Activated CD8-positive, alpha-beta memory T cell treated with anti-CD3 and anti-CD28 coated beads, Interleukin-2, amount 50 U/mL, for 4 hours (primary cell): ENCODE data around the gene ZFAND2B.

Source experiments
- DNase-seq: peaks from one replicate; pipeline ENCODE4 v3.0.0-alpha.2; 2020

The ZFAND2B gene, protein sequence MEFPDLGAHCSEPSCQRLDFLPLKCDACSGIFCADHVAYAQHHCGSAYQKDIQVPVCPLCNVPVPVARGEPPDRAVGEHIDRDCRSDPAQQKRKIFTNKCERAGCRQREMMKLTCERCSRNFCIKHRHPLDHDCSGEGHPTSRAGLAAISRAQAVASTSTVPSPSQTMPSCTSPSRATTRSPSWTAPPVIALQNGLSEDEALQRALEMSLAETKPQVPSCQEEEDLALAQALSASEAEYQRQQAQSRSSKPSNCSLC

DNA sequence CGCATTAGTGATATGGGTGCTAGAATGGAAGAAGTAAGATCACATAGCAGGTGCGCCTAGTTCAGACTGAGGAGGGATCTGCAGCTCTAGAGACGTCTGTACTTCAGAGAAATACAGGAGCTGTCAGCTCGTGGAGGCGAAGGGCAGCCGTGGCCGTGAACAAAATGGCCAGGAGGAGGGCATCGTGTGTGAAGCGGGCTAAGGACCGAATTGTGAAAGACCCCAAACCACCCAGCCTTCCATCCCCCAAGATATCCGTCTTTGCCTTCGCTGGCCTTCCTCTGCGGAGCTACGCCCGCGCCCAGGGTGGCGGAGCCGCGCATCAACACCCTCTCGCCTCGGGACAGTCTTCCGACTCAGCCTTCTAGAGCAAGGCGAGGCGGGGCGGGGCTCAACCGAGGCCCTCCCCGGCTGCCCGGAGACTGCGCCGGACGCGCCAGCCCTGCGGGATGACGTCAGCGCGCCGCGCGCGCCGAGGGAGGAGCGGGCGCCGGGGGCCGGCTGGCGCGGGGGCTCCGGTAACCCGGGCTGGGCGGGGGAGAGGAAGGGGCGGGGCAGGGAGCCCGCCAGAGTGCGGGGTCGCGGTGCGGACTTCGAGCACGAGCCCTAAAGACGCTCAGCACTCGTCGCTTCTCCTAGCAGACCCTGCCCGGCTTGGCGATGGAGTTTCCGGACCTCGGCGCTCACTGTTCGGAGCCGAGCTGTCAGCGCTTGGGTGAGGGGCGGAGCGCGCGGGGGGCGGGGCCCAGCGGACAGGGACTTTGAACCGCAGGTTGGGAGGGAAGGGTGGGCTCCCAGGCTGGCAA is at the start of gene ZFAND2B:
Gene ZFAND2B (plus strand): TSS at position 455 of the 806 bp plus-strand sequence. CDS start 206 bp downstream, at position 661.
- peak; percentile 96 for DNase-seq

DNA sequence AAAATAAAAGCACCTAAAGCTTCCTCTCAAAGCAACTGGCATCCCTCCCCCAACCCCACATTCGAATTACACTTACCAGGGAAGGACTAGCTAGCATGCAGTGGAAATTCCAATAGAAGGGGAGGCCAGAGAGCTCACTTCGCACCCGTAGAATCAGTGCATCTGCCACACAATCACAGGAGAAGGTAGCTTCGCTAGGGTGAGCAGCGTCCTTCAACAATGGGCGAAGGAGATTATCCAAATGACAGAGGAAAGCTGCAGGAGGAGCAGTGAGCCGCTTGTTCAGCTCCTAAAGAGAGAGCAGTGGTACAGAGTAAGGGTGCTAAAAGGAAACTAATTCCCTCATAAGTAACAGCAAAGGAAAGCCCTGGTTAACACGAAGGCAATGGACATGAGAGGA is 49.2 kb upstream of the ZFAND2B start:
- DNase-seq, result no peak

DNA sequence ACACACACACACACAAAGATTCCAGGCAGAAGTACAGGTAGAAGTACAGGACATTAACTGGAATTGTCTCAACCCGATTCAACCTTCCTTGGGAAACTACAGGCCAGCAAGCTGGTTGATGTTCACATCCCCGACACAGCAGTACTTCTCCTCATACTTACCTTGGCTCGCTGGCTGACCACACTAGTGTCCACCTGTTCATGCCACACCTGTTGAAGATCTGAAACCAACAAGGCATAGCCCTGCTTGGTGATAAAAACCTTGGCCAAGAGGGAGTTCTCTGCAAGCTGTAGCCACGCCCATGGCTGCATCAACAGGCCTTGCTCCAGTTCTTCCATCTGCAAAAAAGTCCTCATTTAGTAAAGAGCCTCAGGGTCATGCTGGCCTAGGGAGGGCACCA is 48.6 kb upstream of the ZFAND2B start:
- no peak for DNase-seq

DNA sequence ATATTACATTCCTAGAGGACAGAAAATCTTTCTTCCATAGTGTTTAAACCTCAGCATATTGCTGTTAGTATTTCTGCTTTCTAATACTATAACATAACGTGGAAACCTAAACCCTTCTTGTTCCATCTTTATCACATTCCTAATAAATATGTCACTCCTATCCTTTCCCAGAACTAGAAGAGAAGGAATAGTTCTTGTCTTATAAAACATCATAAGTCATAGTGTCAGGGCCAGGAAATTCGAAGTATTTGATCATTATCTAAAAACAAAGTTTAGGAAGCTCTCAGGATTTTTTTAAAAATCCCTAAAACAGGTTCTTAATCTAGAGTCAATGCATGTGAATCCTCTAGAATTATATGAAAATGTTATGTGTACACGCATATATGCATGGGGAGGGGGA is 48.0 kb upstream of the ZFAND2B start:
- no peak for DNase-seq

DNA sequence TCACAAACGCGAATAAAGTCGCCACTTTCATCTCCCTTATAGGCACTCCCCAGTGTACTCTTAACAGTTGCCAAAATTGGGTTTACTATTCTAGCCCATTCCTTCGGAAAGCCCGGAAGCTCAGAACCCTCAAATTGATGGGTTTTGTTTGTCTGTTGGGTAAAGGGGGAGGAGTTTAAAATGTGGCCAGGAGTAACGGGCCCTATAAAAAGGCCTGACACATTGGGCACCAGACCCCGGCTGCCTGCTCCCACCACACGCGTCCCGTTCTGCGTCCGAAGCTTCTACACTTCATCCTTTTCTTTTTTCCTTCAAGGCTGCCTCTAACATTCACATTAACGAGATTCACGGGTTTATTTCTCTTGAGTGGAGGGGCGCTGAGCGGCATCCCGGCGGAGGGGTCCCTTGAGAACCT is 46.8 kb upstream of the ZFAND2B start:
- no peak for DNase-seq

DNA sequence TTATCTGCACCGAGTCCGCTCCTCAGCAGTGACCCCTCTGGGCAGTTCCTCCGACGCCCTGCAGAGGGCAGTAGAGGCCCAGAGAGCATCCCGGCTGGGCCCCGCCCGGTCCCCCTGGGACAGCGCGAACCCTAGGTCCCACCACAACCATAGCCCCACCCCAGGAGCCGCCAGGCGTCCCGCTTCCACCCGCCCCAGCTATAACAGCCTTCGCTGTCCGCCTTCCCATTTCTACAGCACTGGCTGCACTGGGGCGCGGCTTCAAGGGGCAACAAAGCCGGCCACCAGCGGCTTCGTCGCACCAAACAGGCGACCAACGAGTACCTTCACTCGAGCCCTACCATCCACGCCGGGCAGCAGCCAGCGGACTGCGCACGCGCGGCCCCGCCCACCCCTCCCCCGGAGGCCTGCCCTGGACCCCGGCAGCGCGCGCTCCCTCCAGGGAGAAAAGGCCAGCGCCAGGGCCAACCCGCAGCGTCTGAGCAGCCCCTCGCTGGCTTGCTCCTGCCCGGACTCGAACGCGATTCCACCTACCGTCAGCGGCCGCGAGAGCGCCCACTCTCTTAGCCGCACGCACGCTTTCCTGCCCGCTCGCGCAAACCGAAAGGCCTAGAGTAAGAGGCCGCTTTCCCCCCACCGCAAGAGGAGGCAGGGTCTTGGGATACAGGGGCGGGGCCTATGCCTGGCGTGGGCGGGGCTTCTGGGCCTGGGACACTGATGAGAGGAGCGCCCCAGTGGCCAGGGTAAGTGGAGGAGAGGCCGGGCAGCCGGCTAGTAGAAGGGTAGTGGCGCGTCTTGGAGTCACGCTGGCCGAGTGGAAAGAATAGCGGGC is 46.2 kb upstream of the ZFAND2B start, which contains the start of gene NHEJ1:
Gene NHEJ1 (minus strand): TSS at position 630 of the 832 bp plus-strand sequence. CDS start 2,453 bp downstream, outside the sequence.
- DNase-seq, result peak; percentile 94

DNA sequence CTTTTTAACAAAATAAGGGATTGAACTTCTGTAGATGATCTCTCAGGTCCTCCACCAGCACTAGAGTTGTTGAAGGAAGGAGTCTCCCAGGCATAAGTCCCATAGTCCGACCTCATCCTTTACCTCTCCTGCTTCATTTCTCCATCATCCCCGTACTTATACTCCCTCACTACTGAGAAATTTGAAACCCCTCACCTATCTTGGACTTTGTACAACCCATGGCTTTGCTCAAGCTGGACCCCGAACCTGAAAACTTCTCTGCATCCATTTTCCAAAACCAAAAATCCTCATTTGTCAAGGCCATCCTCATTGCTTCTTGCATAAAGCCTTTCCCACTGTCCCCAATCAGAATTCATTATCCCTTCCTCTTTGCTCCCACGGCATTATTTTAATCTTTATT is 45.5 kb upstream of the ZFAND2B start:
- DNase-seq, result no peak

DNA sequence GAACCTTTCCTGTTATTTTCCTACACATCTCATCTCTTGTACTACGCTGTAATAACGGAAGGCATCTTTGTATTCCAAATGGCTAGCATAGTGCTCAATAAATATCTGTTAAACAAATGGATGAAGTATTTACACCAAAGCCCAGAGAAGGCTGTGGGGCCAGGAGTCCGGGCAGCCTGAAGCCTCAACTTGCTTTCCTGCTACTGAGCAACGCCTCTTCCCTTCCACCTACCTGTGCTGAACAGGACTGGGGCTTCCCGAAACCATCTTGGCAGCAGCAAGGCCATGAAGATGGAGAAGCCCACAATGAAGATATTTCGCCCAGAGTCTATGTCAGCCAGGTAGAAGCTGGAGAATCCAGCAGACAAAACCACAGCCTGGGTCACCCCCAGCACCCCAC is 43.4 kb upstream of the ZFAND2B start:
- no peak for DNase-seq

DNA sequence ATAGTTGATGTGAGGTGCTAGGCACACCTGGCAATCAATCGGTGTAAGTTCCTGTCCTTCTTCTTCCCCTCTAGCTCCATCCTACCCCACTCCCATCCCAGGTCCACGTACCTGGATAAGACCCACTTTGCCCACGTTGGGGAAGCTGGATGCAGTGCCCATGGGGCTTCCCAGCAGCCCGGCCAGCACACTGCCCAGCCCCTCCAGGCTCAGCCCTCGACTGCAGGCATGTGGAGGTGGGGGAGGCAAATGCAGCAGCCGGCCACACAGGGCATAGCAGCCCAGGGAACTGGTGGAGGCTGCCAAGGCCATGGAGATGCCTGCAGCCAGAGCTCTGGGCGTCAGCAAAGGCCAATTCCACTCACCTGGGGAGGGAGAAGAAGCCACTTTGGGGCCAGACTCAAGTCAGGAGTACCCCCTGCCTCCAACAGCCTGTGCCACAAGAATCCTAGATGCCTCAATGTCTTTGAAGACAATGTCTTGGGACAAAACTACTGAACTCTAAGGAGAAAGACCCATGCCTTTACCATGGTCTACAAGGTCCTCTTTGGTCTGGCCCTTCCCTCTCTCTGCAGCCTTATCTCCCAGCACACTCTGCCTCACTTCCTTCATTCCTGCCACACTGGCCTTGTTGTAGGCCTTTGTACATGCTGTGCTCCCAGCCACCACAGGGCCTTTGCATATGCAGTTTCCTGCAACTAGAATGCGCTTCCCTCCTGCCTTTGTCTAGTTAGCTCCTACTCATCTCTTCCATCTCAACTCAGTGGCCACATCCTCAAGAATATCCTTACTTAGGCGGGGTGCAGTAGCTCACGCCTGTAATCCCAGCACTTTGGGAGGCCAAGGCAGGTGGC is 41.3 kb upstream of the ZFAND2B start:
- DNase-seq, result no peak

DNA sequence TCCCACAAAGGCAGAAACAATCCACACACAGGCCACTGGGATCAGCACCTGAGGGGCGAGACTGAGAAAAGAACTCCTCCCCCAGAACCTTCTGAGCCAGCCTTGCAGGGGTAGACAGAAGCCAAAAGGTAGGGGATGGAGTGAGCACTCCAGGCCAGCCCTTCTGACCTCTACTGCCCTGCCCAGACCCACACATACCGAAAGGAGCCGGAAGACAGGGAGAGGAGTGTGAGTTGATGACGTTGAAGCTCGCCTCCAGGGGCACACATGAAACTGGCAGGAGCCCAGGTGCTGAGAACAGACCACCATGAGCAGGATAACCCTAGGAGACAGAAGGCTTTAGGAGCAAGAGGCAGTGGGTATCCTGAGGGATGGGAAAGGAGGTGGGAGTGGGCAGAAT is 38.6 kb upstream of the ZFAND2B start:
- DNase-seq, result no peak

DNA sequence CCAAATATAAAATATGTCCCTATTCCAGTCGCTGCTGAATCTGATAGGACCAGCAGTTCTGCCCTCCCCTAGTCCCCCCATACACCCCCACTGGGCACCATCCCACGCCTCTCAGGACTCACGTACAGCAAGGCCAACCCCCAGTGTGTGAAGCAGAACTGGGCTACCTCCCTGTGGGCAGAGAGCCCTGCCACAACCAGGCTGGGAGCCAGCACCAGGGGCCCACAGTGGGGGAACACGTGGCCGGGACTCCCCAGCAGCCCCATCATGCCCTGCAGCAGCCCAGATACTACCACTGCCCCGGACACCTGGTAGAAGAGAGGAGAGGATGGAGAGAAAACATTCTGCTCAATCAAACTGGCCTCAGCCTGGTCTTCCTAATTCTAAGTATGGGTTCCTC is 38.1 kb upstream of the ZFAND2B start:
- DNase-seq, result no peak

DNA sequence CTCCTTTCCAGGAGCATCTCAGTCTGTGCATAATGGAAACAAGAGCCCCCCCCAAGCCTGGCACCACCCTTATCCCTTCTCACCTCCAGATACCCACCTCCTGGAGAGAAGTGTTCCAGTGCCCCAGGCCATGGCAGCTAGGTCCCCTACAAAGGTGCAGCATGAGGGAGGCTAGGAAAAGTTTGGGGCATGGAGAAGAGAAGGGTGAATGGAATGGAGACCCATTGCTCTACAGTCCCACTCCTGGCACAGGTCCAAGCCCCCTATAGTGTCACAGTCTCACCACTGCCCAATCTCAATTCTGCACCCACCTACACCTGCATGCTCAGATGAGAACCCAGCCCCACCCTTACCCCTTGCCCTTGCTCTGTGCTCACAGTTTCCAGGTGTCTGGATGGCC is 37.6 kb upstream of the ZFAND2B start:
- DNase-seq, result no peak

DNA sequence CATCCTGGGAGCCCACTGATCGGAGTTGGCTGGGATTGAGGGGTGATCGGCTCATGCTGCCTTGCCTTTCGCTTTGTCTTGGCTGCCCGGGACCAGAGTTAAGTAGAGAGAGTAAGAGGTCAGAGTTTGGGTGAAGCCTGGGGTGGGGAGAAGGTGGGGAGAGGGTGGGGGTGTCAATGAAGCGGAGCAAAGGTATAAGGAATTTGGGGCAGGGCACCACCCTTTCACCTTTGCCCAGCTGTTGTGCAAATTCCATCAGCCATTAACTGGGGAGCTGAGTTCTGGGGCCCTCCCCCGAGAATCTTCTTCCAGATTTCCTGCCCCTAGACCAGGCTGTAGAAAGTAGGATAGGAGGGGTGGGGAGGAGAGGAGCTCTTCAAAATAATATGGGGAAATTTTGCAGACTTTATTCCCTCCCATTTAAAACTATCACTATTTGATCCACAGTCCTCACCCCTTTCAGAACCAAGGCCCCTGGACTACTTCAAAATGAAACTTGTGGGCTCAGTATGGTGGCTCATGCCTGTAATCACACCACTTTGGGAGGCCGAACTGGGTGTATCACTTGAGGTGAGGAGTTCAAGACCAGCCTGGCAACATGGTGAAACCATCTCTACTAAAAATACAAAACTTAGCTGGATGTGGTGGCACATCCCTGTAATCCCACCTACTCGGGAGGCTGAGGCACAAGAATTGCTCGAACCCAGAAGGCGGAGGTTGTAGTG is 36.5 kb upstream of the ZFAND2B start, which contains the start of gene SLC23A3:
Gene SLC23A3 (minus strand): TSS at position 100 of the 725 bp plus-strand sequence. CDS start 45 bp downstream, at position 55.
- DNase-seq, result no peak

DNA sequence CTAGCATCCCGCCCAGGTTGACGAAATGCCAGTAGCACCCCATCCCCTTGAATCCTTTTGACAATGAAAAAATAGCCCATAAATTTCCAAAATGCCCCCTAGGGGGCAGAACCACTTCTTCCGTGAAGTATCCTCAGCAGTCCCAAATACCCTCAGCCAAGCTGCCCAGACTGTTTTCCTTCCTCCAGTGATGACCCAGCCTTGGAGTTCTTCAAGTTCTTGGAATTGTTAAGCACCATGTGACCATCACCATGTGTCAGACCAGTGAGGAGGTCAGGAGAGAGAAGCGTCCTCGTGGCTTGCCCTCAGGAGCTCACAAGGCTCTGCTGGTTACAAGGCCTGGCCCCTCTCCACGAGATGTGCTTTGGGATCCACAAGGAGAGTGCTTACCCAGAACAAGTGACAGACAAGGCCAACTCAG is 35.3 kb upstream of the ZFAND2B start:
- no peak for DNase-seq

DNA sequence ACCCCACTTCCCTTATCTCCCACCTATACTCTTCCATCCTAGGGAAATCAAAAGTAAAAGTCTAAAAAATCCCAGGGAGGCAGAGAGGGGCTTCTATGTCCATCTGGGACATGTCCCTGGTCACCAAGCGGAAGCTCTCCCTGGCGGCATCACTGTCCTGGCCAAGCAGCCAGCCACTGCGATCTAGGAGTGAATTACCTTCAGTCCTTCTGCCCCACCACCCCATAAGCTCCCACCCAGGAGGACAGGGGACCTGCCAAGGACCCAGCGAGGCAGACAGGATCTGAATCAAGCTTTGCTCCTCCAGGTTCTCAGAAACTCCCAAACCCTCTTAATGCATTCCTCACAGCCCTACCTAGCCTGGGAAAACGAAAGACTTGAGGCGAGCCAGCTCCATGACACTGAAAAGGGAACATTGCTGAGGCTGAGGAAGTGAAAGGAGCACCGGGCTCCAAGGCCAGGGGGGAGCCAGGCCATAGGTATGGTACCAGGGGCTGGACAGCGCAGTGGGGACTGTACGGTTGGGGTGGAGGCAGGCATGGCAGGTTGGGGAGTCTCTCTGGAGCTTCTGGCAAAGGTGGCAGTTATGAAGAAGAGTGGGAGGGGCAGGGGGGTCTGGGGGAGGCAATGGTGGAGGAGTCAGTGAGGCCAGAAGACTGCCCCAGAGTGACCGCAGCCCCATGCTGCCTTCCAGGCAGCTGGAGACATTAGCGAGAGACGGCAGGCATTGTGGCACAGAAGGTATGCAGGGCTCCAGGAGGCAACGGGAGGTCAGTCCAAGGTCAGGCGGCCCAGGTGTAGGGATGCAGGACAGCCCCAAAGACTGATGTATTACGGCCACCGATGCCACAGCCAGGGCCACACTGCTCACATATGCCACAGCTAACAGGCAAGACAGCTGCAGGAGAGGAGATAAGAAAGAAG is 34.1 kb upstream of the ZFAND2B start:
- DNase-seq, result no peak

DNA sequence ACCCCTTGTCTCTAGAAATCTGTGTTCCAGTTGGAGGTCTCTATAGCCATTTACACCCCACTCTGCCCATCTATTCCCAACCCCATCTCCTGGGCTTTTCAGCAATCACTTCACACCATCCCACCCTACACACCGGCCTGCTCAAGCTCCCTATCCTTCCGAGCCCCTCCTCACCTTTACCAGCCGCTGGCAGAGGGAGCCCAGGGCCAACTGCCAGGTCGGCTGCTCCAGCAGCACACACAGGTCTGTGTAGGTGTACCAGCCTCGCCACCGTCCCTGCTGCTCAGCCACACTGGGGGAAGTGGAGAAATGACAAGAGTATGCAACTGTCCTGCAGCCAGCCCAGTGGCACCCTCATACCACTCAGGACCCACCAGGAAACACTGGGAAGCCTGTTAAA is 33.4 kb upstream of the ZFAND2B start:
- DNase-seq, result no peak

DNA sequence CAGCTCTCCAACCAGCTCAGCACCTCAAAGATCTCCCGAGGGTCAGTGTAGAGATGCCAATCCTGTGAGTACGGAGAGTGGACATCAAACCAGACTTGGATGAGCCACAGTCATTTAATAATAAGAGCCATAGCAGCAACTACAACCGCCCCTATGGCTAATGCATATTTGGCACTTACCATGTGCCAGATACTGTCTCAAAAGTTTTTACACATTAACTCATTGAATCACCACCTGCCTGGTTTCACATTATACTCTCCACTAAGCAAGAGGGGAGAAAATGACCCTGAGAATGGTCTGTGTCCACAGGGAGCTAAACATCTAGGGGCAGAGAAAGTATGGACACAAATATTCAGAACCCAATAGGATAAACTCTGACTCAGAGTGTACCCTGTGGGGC is 32.4 kb upstream of the ZFAND2B start:
- DNase-seq, result no peak

DNA sequence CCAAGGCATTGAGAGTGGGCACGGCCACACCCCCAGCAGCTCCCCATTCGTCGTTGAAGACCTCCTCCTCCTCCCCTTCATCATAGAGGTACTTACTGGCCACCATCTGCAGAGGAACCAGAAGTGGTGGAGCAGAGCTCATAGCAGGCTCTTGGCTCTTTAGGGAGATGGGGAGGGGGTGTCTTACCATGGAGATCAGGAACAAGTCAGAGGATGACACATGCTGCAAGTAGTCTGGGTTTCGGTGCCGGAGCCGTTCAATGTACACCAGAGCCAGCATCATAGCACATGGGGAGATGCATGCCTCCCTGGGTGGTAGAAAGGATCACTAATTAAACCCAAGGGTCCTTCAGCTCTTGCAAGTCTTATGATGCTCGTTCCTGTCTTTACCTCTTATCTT is 31.8 kb upstream of the ZFAND2B start:
- DNase-seq, result no peak

DNA sequence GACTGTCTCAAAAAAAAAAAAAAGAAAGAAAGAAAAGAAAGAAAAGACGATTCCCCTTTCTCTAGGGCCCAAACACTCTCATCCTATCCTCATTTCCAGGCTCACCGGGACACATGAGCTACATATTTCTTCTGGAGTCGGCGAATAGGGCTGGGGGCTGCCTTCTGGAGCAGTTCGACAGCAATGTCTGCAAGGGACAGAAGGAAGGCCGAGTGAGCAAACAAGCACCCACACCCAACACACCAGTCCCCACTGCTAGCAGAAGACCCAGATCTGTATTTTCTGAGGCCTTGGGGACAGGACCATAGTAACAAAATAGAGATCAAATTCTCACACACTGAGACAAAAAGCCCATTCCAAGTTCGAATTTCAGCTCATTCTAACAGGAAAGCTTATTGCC is 31.1 kb upstream of the ZFAND2B start:
- DNase-seq, result no peak
